DND-41 (cell line): ENCODE measurements around the gene ZNF181.

ENCODE experiments used
- EZH2 ChIP-seq: IDR thresholded peaks from 3 replicates; pipeline ENCODE4 v1.6.1; 2012; ENCODE audit warnings: borderline replicate concordance, low read depth, mild to moderate bottlenecking, moderate library complexity, low read length, inconsistent platforms; ENCODE audit not compliant: severe bottlenecking
- TF ChIP-seq, protein P1 (sequence below): IDR thresholded peaks from 2 replicates; pipeline ENCODE4 v1.5.1; 2012; ENCODE audit warnings: borderline replicate concordance, low read length, moderate library complexity, mild to moderate bottlenecking; ENCODE audit not compliant: poor library complexity, severe bottlenecking; ENCODE audit errors: extremely low read depth

DNA sequence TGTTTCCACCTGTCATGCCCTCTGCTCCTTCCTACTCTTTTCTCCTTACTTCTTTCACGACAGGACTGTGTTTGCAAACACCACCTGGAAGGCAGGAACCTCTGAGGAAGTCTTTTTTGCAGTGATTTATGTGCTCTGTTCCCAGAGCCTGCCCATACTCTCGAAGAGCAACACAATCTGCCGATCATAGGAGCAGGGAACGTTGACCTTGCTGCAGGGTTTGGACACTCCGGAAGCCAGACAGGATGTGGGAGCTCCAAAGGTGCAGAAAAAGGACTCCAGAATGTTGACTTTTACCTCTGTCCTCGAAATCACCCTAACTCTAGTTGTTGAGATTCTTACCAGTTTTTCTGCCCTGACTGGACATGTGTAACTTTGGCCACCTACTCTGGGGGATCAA, 8.6 kb upstream of the ZNF181 start:
- no peak for TF ChIP-seq EZH2
- TF ChIP-seq, protein P1, sequence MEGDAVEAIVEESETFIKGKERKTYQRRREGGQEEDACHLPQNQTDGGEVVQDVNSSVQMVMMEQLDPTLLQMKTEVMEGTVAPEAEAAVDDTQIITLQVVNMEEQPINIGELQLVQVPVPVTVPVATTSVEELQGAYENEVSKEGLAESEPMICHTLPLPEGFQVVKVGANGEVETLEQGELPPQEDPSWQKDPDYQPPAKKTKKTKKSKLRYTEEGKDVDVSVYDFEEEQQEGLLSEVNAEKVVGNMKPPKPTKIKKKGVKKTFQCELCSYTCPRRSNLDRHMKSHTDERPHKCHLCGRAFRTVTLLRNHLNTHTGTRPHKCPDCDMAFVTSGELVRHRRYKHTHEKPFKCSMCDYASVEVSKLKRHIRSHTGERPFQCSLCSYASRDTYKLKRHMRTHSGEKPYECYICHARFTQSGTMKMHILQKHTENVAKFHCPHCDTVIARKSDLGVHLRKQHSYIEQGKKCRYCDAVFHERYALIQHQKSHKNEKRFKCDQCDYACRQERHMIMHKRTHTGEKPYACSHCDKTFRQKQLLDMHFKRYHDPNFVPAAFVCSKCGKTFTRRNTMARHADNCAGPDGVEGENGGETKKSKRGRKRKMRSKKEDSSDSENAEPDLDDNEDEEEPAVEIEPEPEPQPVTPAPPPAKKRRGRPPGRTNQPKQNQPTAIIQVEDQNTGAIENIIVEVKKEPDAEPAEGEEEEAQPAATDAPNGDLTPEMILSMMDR: no peak
